ENCODE measurements around the gene OXCT1. TPM values are rescaled to one million over a fixed set of nuclear protein-coding genes. Genes with fewer than 3 reads are reported as not detected.

Gene OXCT1
- total RNA-seq, 6 experiments from 2014 or later = 40.4 to 44.0 (median 40.8) TPM

- Mint-ChIP-seq H3K9me3 (0 out of 2 replicates have a peak, but pooled peaks cover 4% of the 10 kb centered on the region), H3K36me3 (ENCODE audit: low read depth) (no peaks in the 10 kb centered on the region), H3K27ac (no peak overlapping the region), H3K4me1 (ENCODE audit: low read depth) (no peaks in the 10 kb centered on the region), H3K4me3 (no peak overlapping the region), H3K27me3 (ENCODE audit: insufficient read depth) (peaks cover 5% of the 10 kb centered on the region; the same call in 1 of the 2 replicates)
- DNase-seq = no peak
- TF ChIP-seq CTCF (IDR thresholded peaks at IDR 0.05) = no peak
Measured at GRCh38 chr5:41682641-41683040, 187.6 kb downstream of the OXCT1 start.

GRCh38 chr5:41681840-41682239 lies 188.4 kb downstream of the OXCT1 start:
- TF ChIP-seq CTCF (IDR thresholded peaks at IDR 0.05) = no peak
- no peaks in the 10 kb centered on the region for H3K4me1 Mint-ChIP-seq (ENCODE audit: low read depth)
- no peaks in the 10 kb centered on the region for H3K36me3 Mint-ChIP-seq (ENCODE audit: low read depth)
- no peak overlapping the region for H3K4me3 Mint-ChIP-seq
- H3K27me3 Mint-ChIP-seq (ENCODE audit: insufficient read depth) = peaks cover 5% of the 10 kb centered on the region; the same call in 1 of the 2 replicates
- no peak for DNase-seq
- H3K9me3 Mint-ChIP-seq = 0 out of 2 replicates have a peak, but pooled peaks cover 4% of the 10 kb centered on the region
- H3K27ac Mint-ChIP-seq = no peak overlapping the region

Other genes with a start within 250 kb of the OXCT1 start
- 10 to 100 TPM; 31.1 to 38.9 (median 35.4) TPM for gene RIMOC1, start 33.9 kb upstream of the OXCT1 start, total RNA-seq (2021; fragmentation: NEBNext Ultra II Directional; extraction: Animal tissue kit (Norgen Biotek cat#: 25700))
- gene FBXO4, start 54.9 kb upstream of the OXCT1 start, total RNA-seq (2021; fragmentation: NEBNext Ultra II Directional; extraction: Animal tissue kit (Norgen Biotek cat#: 25700)) = 1 to 10 TPM; 4.8 to 7.9 (median 6.0) TPM

Measured in HFFc6 (cell line).